ENCODE data around the gene LPCAT1. TPM values are rescaled to one million over a fixed set of nuclear protein-coding genes. Genes with fewer than 3 reads are reported as not detected.

Gene LPCAT1
- total RNA-seq, 1 experiment from 2014 or later, result 75.0 TPM

GRCh38 chr5:1545126-1545804 is 21.5 kb upstream of the LPCAT1 start (continued):
- TF ChIP-seq REST (IDR thresholded peaks at IDR 0.05; ENCODE audit: low read depth), result no peak

DNA sequence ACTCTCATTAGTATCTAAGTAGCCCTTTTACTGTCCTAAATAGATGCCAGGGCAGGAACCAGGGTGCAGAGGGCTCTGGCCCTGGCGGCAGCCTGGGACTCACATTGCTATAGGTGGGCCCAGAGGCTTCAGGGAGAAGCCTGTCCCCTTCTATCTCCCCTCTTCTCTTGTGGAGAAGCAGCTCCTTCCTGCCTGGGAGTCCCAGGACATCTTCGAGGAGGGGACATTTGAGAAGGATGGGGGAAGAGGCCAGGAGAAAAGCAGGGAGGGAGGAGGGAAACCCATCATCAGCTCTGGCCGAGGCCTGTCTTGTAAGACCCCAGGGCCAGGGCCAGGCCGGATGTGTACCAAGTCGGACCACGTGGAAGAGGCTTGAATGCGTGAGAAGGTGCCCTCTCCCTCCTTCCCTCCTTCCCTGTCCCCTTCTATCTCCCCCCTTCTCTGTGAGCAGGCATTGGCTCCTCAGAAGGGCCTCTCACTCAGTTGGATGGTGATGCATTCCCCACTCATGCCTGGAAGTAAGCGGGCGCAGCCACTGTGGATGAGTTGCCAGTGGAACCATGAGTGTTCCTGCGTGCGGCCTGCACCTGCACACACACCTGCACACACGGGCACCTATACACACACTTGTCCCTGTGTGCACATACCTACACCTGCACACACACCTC is 20.7 kb upstream of the LPCAT1 start:
- intact Hi-C loops (cut with micrococcal nuclease), result no loop called here
- H3K4me3 ChIP-seq (replicated peaks in 1 of 2; ENCODE audit: low read depth in 1 of 2, low read length in 2 of 2), result no peak overlapping the region
- CTCF ChIA-PET, result no interaction called here
- H3K9ac ChIP-seq (ENCODE audit: low read length), result no peak overlapping the region
- H3K4me2 ChIP-seq (ENCODE audit: low read length), result no peak overlapping the region
- H4K20me1 ChIP-seq (ENCODE audit: insufficient read depth), result no peaks in the 10 kb centered on the region
- BruUV-seq (replicated peaks), result no TSS peak
- peaks cover 0 to 6% of the 10 kb centered on the region in 2 experiments; a peak in 2 of 4 replicates for H3K4me1 ChIP-seq (ENCODE audit: control insufficient read depth in 1 of 2, insufficient read depth in 2 of 2, low read length in 2 of 2)
- H3K9me2 ChIP-seq (ENCODE audit: insufficient read depth), result no peaks in the 10 kb centered on the region
- no peaks in the 10 kb centered on the region for H3K27me3 ChIP-seq (ENCODE audit: insufficient read depth, low read length)
- no peaks in the 10 kb centered on the region for H3K36me3 ChIP-seq (ENCODE audit: control insufficient read depth in 1 of 2, insufficient read depth in 2 of 2, low read length in 2 of 2)
- TF ChIP-seq POLR2A (IDR thresholded peaks at IDR 0.05; ENCODE audit: borderline replicate concordance, extremely low read depth, insufficient read depth, insufficient read length), result no peak
- TF ChIP-seq SRF (IDR thresholded peaks at IDR 0.05; ENCODE audit: low read depth), result no peak
- no peak for TF ChIP-seq EZH2phosphoT487 (IDR thresholded peaks at IDR 0.05; ENCODE audit: borderline replicate concordance)
- DNase-seq (ENCODE audit: low read depth, low spot score) (no peak), ATAC-seq (no peak)
- no peaks in the 10 kb centered on the region for H3K9me3 ChIP-seq (ENCODE audit: control insufficient read depth in 1 of 2, insufficient read depth in 1 of 2, low read depth in 1 of 2, low read length in 2 of 2)
- no peak overlapping the region for H3K27ac ChIP-seq (ENCODE audit: low read depth, low read length)
- POLR2A ChIA-PET, result no interaction called here
- RAD21 ChIA-PET (ENCODE audit: low non-redundant PET in 1 of 2, low total read pairs in 2 of 2, uncharacterized antibody in 2 of 2, unreplicated experiment in 2 of 2), result no interaction called here
- no peaks in the 10 kb centered on the region for H3K79me2 ChIP-seq (ENCODE audit: insufficient read depth, low read length)
- no peak overlapping the region for H2AFZ ChIP-seq (ENCODE audit: low read depth, low read length, poor library complexity, severe bottlenecking)

Measured in HCT116 (cell line).